Neuronal stem cell (in vitro differentiated cells): Measurements from ENCODE around the gene WBP2.

Experiments
- DNase-seq: peaks from one replicate; pipeline ENCODE4 v3.0.0-alpha.2; 2013; ENCODE audit warnings: low spot score
- H2AFZ ChIP-seq: one replicate; pipeline ENCODE4 v1.6.1; 2013; ENCODE audit warnings: mild to moderate bottlenecking, low read length, inconsistent platforms
- H2AK5ac ChIP-seq: 2 replicates; pipeline ENCODE4 v1.6.1; 2013; ENCODE audit warnings: low read depth, mild to moderate bottlenecking, inconsistent platforms, low read length, moderate library complexity, mixed read lengths
- H2BK120ac ChIP-seq: 2 replicates; pipeline ENCODE4 v1.6.1; 2013; ENCODE audit warnings: low read depth, mild to moderate bottlenecking, inconsistent platforms, low read length, moderate library complexity, mixed read lengths
- H2BK12ac ChIP-seq: one replicate; pipeline ENCODE4 v1.6.1; 2013; ENCODE audit warnings: low read length, inconsistent platforms
- H2BK15ac ChIP-seq: 2 replicates; pipeline ENCODE4 v1.6.1; 2013; ENCODE audit warnings: mild to moderate bottlenecking, low read length, inconsistent platforms, mixed read lengths
- H2BK5ac ChIP-seq: one replicate; pipeline ENCODE4 v1.6.1; 2013; ENCODE audit warnings: inconsistent platforms, mild to moderate bottlenecking, low read length, moderate library complexity
- H3K14ac ChIP-seq: one replicate; pipeline ENCODE4 v1.6.1; 2013; ENCODE audit warnings: low read length, inconsistent platforms
- H3K18ac ChIP-seq: 2 replicates; pipeline ENCODE4 v1.6.1; 2013; ENCODE audit warnings: low read length, inconsistent platforms
- H3K23ac ChIP-seq: 2 replicates; pipeline ENCODE4 v1.6.1; 2013; ENCODE audit warnings: low read depth, mild to moderate bottlenecking, mixed read lengths, low read length, inconsistent platforms; ENCODE audit not compliant: poor library complexity
- H3K27ac ChIP-seq: replicated peaks from 3 replicates; pipeline ENCODE4 v1.5.1; 2013; ENCODE audit warnings: low read length, inconsistent platforms
- H3K27me3 ChIP-seq, 3 experiments: 2 replicates each; pipeline ENCODE4 v1.6.1; 2013; ENCODE audit warnings: low read length in 3 of 3, mild to moderate bottlenecking in 2 of 3, inconsistent platforms in 1 of 3, low read depth in 1 of 3, mixed read lengths in 1 of 3, moderate library complexity in 1 of 3; ENCODE audit not compliant: control insufficient read depth in 3 of 3, insufficient read depth in 3 of 3
- H3K36me3 ChIP-seq, 2 donors: replicated peaks in 1 of 2; 2 replicates each; pipeline ENCODE4 v1.6.1; 2013; ENCODE audit warnings: low read length in 2 of 2; ENCODE audit not compliant: control insufficient read depth in 2 of 2, insufficient read depth in 2 of 2
- H3K4ac ChIP-seq: 2 replicates; pipeline ENCODE4 v1.6.1; 2013; ENCODE audit warnings: inconsistent platforms, mild to moderate bottlenecking, low read length, moderate library complexity
- H3K4me1 ChIP-seq, 2 donors: 1 replicate in 1 of 2; 2 replicates in 1 of 2; pipeline ENCODE4 v1.6.1; 2013; ENCODE audit warnings: low read length in 2 of 2, low read depth in 1 of 2; ENCODE audit not compliant: control insufficient read depth in 2 of 2, insufficient read depth in 1 of 2
- H3K4me2 ChIP-seq: one replicate; pipeline ENCODE4 v1.6.1; 2013; ENCODE audit warnings: mild to moderate bottlenecking, low read length, inconsistent platforms; ENCODE audit not compliant: insufficient read depth, poor library complexity, severe bottlenecking
- H3K4me3 ChIP-seq, 2 donors: 2 replicates each; pipeline ENCODE4 v1.5.1; 2013; ENCODE audit warnings: low read length in 2 of 2, mild to moderate bottlenecking in 2 of 2, inconsistent platforms in 1 of 2, moderate library complexity in 1 of 2
- H3K79me1 ChIP-seq: one replicate; pipeline ENCODE4 v1.6.1; 2013; ENCODE audit warnings: low read depth, mild to moderate bottlenecking, inconsistent platforms, low read length, moderate library complexity
- H3K9ac ChIP-seq: one replicate; pipeline ENCODE4 v1.6.1; 2013; ENCODE audit warnings: mild to moderate bottlenecking, low read depth, low read length, inconsistent platforms; ENCODE audit not compliant: poor library complexity
- H3K9me3 ChIP-seq, 2 donors: replicated peaks in 1 of 2; 2 replicates each; pipeline versions ENCODE3 to v1.6.1; 2013; ENCODE audit warnings: low read length in 2 of 2, mild to moderate bottlenecking in 2 of 2, inconsistent platforms in 1 of 2, low read depth in 1 of 2, mixed read lengths in 1 of 2, moderate library complexity in 1 of 2; ENCODE audit not compliant: control insufficient read depth in 2 of 2, insufficient read depth in 1 of 2
- H4K8ac ChIP-seq: one replicate; pipeline ENCODE4 v1.6.1; 2013; ENCODE audit warnings: low read depth, mild to moderate bottlenecking, inconsistent platforms, low read length, moderate library complexity
- H4K91ac ChIP-seq: one replicate; pipeline ENCODE4 v1.6.1; 2013; ENCODE audit warnings: low read length, low read depth, mild to moderate bottlenecking, inconsistent platforms; ENCODE audit not compliant: poor library complexity
- WGBS, 2 donors: extraction: QIAGEN DNeasy Blood & Tissue Kit; methylation state at CpG; one replicate each; pipeline ENCODE4 v1.1.7; 2013; ENCODE audit warnings: missing lambda C conversion rate in 2 of 2, mixed read lengths in 1 of 2; ENCODE audit not compliant: insufficient read length in 2 of 2, insufficient replicate concordance in 1 of 2; ENCODE audit errors: extremely low coverage in 2 of 2; 5-methylcytosine and 5-hydroxymethylcytosine counted together

Gene WBP2

DNA sequence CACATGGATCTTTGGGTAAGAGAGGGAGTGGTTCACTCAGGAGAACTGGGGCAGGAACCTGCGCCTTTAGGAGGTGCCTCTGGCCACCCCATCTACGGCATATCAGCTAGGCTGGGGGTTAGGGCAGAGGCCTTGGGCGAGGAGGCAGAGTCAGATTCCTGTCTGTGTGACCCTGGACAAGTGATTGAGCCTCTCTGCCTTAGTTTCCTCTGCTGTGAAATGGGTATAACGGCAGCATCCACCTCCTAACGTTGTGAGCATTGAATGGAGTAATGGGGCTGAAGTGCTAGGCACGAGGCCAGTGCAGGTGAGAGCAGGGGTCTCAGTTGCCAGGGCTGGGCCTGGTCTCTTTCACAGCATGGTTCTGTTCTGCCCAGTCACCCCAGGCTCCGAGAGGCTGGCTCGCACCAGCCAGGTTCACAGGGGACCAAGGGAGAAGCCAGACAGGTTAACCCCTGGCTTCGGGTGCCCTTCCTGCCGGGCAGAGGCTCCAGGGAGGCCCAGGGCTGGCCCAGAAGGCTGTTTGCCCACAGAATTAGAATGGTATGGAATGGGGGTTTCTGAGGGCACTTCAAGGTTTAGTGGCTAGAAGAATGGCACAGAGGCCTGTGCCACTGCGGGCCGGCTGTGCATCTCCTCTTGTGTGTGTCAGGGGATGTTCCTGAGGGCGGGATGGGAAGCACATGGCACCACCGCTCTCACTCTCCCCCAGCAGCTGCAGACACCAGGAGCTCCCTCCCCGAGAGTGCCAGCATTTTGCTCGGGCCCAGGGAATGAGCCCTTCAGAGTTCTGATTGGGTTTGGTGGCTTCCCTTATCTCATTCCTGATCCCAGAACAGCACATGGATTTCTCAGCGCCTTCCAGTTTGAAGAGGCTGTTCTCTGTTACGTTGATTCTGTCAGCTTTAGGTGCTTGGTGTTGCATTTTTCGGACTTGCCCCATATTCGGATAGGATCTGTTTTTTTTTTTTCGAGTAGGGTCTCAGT is 34.7 kb downstream of the WBP2 start:
- H3K36me3 ChIP-seq: peaks cover 77 to 97% of the 10 kb centered on the region in 2 donors
- no peak overlapping the region for H2BK120ac ChIP-seq
- no peak overlapping the region for H2AFZ ChIP-seq
- DNase-seq: no peak
- H3K4me2 ChIP-seq: no peak overlapping the region
- H3K27me3 ChIP-seq: no peaks in the 10 kb centered on the region
- H2BK15ac ChIP-seq: no peak overlapping the region
- H2AK5ac ChIP-seq: no peak overlapping the region
- H2BK5ac ChIP-seq: no peak overlapping the region
- no peak overlapping the region for H3K9ac ChIP-seq
- no CpG with 5 or more reads among the region's 21 CpGs for WGBS, 2 donors
- no peak overlapping the region for H3K23ac ChIP-seq
- H2BK12ac ChIP-seq: no peak overlapping the region
- H3K9me3 ChIP-seq: no peaks in the 10 kb centered on the region
- H3K79me1 ChIP-seq: peaks cover 4% of the 10 kb centered on the region
- H3K4me3 ChIP-seq: no peak overlapping the region
- H4K91ac ChIP-seq: no peak overlapping the region
- no peak overlapping the region for H4K8ac ChIP-seq
- H3K4ac ChIP-seq: no peak overlapping the region
- no peak overlapping the region for H3K14ac ChIP-seq
- H3K4me1 ChIP-seq: peaks cover 0 to 2% of the 10 kb centered on the region in 2 donors
- H3K18ac ChIP-seq: no peak overlapping the region
- H3K27ac ChIP-seq: no peak overlapping the region

DNA sequence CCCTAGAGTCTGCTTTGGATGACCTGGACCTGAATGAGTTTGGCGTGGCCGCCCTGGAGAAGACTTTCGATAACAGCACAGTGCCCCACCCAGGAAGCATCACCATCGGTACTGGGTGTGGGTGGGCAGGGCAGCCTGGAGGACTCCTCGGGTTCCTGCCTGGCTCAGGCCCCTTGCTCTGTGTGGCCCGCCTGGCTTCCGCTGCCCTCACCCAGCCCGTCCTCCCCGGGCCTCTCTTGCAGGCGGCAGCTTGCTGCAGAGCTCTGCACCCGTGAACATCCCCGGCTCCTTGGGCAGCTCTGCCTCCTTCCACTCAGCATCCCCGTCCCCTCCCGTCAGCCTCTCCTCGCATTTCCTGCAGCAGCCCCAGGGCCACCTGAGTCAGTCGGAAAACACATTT is 35.5 kb downstream of the WBP2 start:
- no peak overlapping the region for H2BK120ac ChIP-seq
- no peak overlapping the region for H3K23ac ChIP-seq
- H3K27me3 ChIP-seq: no peaks in the 10 kb centered on the region
- H2BK15ac ChIP-seq: no peak overlapping the region
- H3K36me3 ChIP-seq: peaks cover 84 to 99% of the 10 kb centered on the region in 2 donors
- no peak overlapping the region for H2AFZ ChIP-seq
- H4K91ac ChIP-seq: no peak overlapping the region
- H3K4me2 ChIP-seq: no peak overlapping the region
- no peak overlapping the region for H3K27ac ChIP-seq
- H2BK5ac ChIP-seq: no peak overlapping the region
- H4K8ac ChIP-seq: no peak overlapping the region
- no peak overlapping the region for H3K14ac ChIP-seq
- no peak overlapping the region for H2BK12ac ChIP-seq
- WGBS, 2 donors: no CpG with 5 or more reads among the region's 16 CpGs
- no peak for DNase-seq
- peaks cover 0 to 5% of the 10 kb centered on the region in 2 donors for H3K4me1 ChIP-seq
- H3K4ac ChIP-seq: no peak overlapping the region
- no peak overlapping the region for H3K18ac ChIP-seq
- no peak overlapping the region for H2AK5ac ChIP-seq
- H3K79me1 ChIP-seq: peaks cover 10% of the 10 kb centered on the region
- H3K9me3 ChIP-seq: peaks cover 0 to 2% of the 10 kb centered on the region in 2 donors
- no peak overlapping the region for H3K9ac ChIP-seq
- H3K4me3 ChIP-seq: peak overlapping the region in 1 of 2 donors; percentile 25

DNA sequence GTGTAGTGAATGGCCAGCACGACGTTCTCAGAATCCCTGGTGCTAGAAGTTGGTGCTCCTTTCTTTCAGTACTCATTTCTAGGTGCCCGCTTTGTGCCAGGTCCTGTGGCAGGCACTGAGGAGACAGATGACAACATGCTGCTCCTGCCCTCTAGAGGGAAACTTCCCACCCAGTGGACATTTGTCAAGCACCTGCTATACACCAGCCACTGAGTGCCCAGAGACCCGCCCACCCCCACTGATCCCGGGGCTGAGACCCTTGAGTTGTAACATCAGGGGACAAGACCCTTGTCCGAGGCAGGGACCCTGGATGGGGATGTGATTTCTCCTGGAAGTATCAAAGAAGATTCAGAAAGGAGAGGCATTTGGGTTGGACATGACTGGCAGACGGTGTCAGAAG is 36.0 kb downstream of the WBP2 start:
- Histone ChIP-seq H4K8ac (no peak overlapping the region), H3K9ac (no peak overlapping the region), H4K91ac (no peak overlapping the region), H3K4me3 (no peak overlapping the region), H2BK15ac (no peak overlapping the region), H3K4me1 (peaks cover 0 to 5% of the 10 kb centered on the region in 2 donors), H3K18ac (no peak overlapping the region), H2AFZ (no peak overlapping the region), H3K9me3 (peaks cover 0 to 2% of the 10 kb centered on the region in 2 donors), H2AK5ac (no peak overlapping the region), H2BK12ac (no peak overlapping the region), H3K23ac (no peak overlapping the region), H3K79me1 (peaks cover 13% of the 10 kb centered on the region), H2BK120ac (no peak overlapping the region), H3K27ac (no peak overlapping the region), H3K4me2 (no peak overlapping the region), H3K14ac (no peak overlapping the region), H3K36me3 (peaks cover 84 to 99% of the 10 kb centered on the region in 2 donors), H2BK5ac (no peak overlapping the region), H3K27me3 (no peaks in the 10 kb centered on the region), H3K4ac (no peak overlapping the region)
- no peak for DNase-seq
- WGBS, 2 donors: no CpG with 5 or more reads among the region's 7 CpGs

DNA sequence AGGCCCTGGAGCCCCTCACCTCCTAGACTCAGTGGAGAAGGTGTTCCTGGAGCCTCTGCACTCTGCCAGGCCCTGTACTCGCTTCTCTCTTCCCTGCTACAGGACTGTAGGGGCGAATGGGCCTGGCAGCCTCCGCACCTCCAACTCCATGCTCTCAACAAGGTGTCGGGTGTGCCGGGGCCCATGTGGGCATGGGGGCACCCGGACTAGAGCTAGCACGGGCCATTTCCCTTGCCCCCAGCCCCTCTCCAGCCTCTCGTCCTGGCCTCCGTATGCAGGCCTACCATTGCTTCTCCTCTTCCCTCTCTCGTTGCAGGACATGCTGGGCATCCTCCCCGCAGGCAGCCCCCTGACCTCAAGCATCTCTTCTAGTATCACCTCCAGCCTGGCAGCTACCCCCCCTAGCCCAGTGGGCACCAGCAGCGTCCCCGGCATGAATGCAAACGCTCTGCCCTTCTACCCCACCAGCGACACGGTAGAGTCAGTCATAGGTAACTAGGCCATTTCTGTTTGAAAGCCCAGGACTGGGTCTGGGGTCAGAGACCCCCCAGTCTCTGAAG is 36.7 kb downstream of the WBP2 start:
- no peak overlapping the region for H2BK120ac ChIP-seq
- no peak overlapping the region for H3K4ac ChIP-seq
- H3K14ac ChIP-seq: no peak overlapping the region
- H3K4me1 ChIP-seq: peaks cover 0 to 5% of the 10 kb centered on the region in 2 donors
- peak overlapping the region; percentile 4 for H3K23ac ChIP-seq
- no peak overlapping the region for H2AFZ ChIP-seq
- H4K91ac ChIP-seq: no peak overlapping the region
- no peak overlapping the region for H4K8ac ChIP-seq
- no peak for DNase-seq
- H3K9ac ChIP-seq: no peak overlapping the region
- no peak overlapping the region for H2BK5ac ChIP-seq
- no peaks in the 10 kb centered on the region for H3K27me3 ChIP-seq
- no peak overlapping the region for H3K4me2 ChIP-seq
- no peak overlapping the region for H3K27ac ChIP-seq
- no CpG with 5 or more reads among the region's 16 CpGs for WGBS, 2 donors
- H3K36me3 ChIP-seq: peaks cover 84 to 99% of the 10 kb centered on the region in 2 donors
- H2BK15ac ChIP-seq: no peak overlapping the region
- H2AK5ac ChIP-seq: no peak overlapping the region
- peaks cover 15% of the 10 kb centered on the region for H3K79me1 ChIP-seq
- H2BK12ac ChIP-seq: no peak overlapping the region
- no peak overlapping the region for H3K4me3 ChIP-seq
- no peak overlapping the region for H3K18ac ChIP-seq
- peaks cover 0 to 2% of the 10 kb centered on the region in 2 donors for H3K9me3 ChIP-seq
